ENCODE results near the gene DYNC1H1.

DNA sequence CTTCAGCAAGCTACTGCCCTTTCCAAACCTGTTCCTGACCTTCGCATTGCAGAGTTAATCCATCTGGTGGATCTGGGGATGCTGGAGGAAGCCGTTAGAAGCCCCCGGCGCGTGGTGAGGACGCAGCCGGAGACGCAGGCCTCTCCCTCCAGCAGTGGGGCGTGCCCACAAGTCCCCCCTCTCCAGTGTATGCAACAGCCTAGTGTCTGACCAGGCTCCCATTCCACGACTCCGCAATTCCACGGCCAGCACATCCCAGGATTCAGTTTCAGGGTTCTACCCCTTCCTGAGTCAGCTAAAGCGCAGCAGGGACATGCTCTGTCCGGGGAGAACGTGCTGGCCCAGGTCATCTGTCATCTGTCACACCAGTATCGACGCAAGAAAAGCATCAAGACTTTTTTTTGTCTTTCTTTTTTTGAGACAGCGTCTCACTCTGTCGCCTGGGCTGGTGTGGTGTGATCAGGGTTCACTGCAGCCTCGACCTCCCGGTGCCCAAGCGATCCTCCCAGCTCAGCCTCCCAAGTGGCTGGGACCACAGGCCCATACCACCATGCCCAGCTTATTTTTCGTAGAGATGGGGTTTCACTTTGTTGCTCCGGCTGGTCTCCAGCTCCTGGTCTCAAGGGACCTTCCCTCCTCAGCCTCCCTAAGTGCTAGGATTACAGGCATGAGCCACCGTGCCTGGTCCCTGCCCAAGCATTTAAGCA is 8.0 kb upstream of the DYNC1H1 start:
- no peak for TF ChIP-seq POLR2A (IDR thresholded peaks at IDR 0.05; ENCODE audit: low read length)
- no peak for TF ChIP-seq GATA1 (IDR thresholded peaks at IDR 0.05; ENCODE audit: low read depth, low read length)

Data from erythroblast (primary cell).